HG02798 (cell line): ENCODE measurements around the gene SLC16A6.
A peak's percentile ranks its signal among the peaks of the same experiment; 100 is the strongest.
"Not testable (repeated sequence)": the region's sequence is repeated elsewhere in the genome, so short reads cannot be mapped to it uniquely, and the experiment has no call there.

Source experiments
- ATAC-seq: cut with Tn5 transposase; IDR thresholded peaks from one replicate; pipeline ENCODE4 v1.9.1; 2021; ENCODE audit warnings: mild to moderate bottlenecking; ENCODE audit not compliant: unreplicated experiment, poor library complexity

SLC16A6 gene

GRCh38 chr17:68255731-68256538, 35.0 kb downstream of the SLC16A6 start:
- no peak for ATAC-seq

- no peak for ATAC-seq
Measured at GRCh38 chr17:68255151-68255550, 35.8 kb downstream of the SLC16A6 start.

GRCh38 chr17:68253426-68253825, 37.5 kb downstream of the SLC16A6 start:
- ATAC-seq = not testable (repeated sequence)

- ATAC-seq = no peak
Measured at GRCh38 chr17:68249354-68249765, 41.6 kb downstream of the SLC16A6 start.

- ATAC-seq = no peak
Measured at GRCh38 chr17:68248891-68249290, 42.0 kb downstream of the SLC16A6 start.

- peak; percentile 25 for ATAC-seq
Measured at GRCh38 chr17:68248199-68248825, 42.6 kb downstream of the SLC16A6 start.

GRCh38 chr17:68247445-68248198, 43.3 kb downstream of the SLC16A6 start, which contains the start of gene AMZ2:
Gene AMZ2, plus strand, starts transcription at chr17:68248043. Its CDS starts 2,145 bp downstream, at chr17:68250188.
- peak; percentile 92 for ATAC-seq

GRCh38 chr17:68246271-68247028, 44.5 kb downstream of the SLC16A6 start:
- ATAC-seq = no peak

GRCh38 chr17:68239632-68240366, 51.1 kb downstream of the SLC16A6 start:
- no peak for ATAC-seq

GRCh38 chr17:68238871-68239253, 52.1 kb downstream of the SLC16A6 start:
- ATAC-seq = peak; percentile 30

GRCh38 chr17:68238164-68238870, 52.6 kb downstream of the SLC16A6 start:
- no peak for ATAC-seq

GRCh38 chr17:68237369-68238163, 53.4 kb downstream of the SLC16A6 start:
- peak; percentile 81 for ATAC-seq

- not testable (repeated sequence) for ATAC-seq
Measured at GRCh38 chr17:68235336-68235791, 55.6 kb downstream of the SLC16A6 start.

- peak; percentile 31 for ATAC-seq
Measured at GRCh38 chr17:68234726-68235335, 56.1 kb downstream of the SLC16A6 start.

GRCh38 chr17:68232741-68233140, 58.2 kb downstream of the SLC16A6 start:
- not testable (repeated sequence) for ATAC-seq

GRCh38 chr17:68231541-68231940, 59.4 kb downstream of the SLC16A6 start:
- ATAC-seq = no peak

- not testable (repeated sequence) for ATAC-seq
Measured at GRCh38 chr17:68231131-68231530, 59.8 kb downstream of the SLC16A6 start.

GRCh38 chr17:68229619-68230018, 61.3 kb downstream of the SLC16A6 start:
- no peak for ATAC-seq
